DMS 273 treated with DMSO at 0.1 percent for 48 hours (cell line): Measurements from ENCODE around the gene ING3.

Source experiments
- DNase-seq: peaks from one replicate; lab custom pipeline; 2025; lab: John Stamatoyannopoulos, UW

ING3 gene, protein sequence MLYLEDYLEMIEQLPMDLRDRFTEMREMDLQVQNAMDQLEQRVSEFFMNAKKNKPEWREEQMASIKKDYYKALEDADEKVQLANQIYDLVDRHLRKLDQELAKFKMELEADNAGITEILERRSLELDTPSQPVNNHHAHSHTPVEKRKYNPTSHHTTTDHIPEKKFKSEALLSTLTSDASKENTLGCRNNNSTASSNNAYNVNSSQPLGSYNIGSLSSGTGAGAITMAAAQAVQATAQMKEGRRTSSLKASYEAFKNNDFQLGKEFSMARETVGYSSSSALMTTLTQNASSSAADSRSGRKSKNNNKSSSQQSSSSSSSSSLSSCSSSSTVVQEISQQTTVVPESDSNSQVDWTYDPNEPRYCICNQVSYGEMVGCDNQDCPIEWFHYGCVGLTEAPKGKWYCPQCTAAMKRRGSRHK

DNA sequence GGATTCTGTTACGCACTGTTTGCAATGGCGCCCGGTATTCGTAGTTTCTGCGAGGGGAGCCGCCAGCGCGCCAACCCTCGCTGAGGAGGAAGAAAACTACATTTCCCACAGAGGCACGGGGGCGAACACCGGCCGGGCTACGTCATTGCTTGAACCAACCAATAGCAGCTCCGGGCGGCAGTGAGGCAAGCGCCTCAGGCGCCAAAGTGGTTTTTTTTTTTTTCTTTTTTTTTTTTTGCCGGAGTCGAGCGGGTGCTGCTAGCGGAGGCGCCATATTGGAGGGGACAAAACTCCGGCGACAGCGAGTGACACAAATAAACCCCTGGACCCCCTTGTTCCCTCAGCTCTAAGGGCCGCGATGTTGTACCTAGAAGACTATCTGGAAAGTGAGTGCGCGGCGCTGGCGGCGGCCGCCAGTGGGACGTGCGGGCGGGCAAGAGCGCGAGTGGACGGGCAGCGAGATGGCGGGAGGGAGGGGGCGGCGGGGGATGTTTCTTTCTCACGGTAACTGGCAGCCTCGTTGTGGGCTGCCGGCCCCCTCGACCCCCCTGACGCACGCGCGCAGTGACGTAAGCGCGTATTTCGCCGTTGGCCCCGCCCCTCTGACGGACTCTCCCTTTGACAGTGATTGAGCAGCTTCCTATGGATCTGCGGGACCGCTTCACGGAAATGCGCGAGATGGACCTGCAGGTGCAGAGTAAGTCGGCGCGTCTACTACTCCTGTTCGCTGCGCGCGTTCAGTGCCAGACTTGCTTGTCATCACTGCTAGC is at the start of gene ING3:
Gene ING3 (plus strand): TSS at position 239 of the 770 bp plus-strand sequence. CDS start 120 bp downstream, at position 359.
- peak; percentile 98 for DNase-seq

DNA sequence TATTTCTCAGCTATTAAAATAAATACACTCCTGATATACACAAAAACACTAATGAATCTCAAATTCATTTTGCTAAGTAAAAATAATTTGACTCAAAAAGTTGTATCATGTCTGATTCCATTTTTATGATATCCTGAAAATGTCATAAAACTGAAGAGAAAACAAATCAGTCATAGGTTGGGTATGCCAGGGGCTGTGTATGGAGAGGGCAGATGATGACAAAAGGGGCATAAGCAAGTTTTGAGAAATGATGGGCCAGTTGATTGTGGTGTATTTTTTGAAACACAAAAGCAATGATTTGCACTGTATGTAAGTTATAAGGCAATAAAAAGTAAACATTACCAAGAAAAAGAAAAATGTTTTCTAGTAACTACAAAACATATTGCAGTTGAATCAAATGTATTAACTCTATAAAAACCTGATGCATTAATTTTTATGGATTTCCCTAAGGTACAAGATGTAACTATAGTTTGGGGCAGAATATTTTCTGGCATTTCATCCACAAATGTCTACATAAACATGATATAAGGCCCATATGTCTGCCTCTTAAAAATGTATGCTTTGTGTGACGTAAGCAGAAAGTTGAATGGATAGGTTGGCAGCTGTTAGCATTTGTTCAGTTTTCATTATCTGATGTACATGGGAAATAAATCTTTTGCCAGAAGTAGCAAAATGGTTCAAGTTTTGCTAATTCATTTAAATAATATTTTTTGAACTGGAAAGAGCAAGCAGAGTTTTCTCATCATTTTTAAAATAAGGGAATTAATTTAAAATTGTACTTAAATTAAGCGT is 35.1 kb upstream of the ING3 start:
- no peak for DNase-seq

DNA sequence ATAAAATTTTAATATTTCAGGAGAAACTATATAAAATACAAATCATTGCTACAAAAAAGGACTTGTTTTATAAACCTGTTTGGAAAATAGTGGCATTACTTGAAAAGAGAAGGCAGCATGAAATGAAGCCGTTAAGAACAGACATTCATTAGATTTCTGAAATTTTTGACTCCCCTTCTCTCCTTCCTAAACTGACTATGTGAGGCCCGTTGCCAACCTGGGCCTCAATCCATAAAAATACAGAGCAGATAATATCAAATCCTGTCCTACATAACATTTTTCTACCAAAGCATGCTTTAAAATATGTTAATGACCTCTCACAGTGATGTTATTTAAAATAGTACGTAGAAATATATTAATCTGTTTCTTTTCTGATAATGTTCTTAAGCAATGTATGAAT is 34.5 kb upstream of the ING3 start:
- DNase-seq, result no peak

DNA sequence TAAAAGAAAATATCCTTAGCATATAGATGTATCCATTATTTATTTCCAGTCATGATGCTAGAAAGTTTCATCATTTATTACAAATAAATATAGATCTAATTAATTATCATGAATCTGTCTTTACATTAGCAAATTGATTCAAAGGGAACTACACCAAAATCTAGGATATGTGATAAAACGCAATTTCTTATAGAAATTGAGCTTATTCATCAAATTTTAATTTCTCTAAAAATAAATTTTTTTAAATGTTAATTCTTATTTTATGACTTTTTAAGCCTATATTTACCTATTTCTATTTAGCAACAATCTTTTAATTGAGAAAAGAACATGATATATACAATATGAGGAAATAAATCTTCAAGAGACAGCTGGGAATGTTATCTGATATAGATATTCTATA is 34.0 kb upstream of the ING3 start:
- DNase-seq, result no peak

DNA sequence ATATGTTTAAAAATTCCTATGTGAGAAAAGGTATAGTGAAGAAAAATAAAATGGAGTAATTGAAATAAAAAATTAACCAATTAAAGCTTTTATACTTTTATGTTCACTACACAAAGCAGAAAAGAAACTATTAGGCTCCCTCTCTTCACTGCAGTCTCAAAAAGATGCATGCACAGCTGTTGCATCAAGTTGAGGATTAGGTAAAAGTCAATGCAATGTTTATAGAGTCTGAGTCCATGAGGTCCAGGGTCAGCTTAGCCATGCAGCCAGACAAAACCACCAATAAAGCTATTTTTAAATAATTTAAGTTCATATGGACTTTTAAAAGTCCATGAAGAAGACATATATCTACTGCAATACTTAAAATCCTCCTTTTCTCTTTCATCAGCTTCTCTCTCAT is 31.1 kb upstream of the ING3 start:
- DNase-seq, result no peak

DNA sequence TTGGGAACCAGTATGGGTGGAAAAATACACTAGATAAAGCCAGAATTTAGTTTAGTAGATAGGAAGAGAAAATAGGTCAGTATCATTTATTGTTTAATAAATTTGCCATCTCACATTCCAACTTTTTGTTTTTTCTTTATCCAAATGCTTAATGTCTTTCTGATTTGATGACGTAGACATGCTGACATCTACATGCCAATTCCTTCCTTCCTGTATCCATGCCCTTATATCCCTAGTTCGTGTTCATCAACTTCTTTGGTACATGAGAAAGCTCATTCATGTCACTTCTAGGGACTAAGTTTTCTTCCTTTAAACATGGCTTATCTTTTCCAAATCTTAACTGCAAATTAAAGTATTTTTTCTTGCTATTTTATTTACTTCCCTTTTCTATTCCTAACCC is 30.5 kb upstream of the ING3 start:
- no peak for DNase-seq

DNA sequence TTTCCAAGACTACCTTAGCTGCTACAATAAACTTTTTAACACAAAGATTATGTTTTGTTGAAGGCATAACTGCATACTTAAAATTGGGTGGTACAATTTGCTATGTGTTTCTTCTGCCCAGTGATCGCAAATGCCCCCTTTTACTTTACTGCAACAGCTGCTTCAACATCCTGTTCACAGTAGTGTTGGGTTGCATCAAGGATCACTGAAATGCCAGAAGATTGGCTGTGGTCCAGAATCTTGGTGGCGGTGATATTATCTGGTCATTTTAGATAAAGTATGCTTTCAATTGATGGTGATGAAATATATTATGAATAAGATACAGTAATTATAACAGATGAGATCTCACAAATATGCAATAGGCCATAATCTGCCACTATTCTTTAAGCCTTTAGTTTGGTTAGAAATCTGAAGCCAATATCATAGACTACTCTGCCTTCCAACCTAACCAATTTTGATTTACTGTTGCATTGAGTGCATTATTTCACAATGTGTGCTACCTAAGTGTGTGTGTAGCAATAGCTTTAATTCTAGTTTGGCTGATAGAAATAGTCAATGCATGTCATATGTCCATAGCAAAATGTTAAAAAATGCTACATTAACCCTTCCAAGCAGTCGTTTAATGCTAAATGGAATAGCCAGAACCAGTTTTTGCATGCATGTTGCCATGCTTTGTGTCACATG is 29.8 kb upstream of the ING3 start:
- DNase-seq, result peak; percentile 74

DNA sequence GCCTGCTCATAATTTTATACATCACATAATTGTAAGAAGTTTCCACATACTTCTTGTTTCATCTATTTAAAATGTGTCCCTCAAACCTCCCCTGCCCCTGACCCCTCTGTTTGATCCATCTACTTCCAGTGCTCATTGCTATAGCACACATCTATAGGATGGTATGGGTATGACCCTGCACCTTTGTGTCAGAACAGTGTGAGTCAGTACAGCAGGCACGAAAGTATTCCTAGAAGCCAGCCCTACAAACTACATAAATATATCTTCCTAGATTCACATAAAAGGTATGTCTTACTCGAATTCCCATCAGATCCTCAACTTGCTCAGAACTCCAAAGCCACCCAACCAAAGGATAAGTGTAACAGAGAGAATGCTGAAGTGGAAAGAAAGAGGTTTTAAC is 25.7 kb upstream of the ING3 start:
- DNase-seq, result no peak

DNA sequence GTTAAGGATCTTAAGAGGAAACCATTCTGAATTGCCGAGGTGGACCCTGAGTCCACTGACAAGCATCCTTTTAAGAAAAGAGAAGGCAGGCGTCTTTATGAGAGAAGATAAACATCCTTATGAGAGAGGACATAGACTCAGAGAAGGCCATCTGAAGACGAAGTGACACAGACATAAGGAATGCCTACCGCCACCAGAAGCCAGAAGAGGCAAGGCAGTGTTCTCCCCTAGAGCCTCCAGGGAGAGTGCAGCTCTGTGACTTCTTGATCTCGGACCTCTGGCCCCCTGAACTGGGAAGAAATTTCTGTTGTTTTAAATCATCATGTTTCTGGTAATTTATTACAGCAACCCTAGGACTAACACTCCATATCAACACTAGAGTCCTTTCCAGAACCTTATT is 25.2 kb upstream of the ING3 start:
- DNase-seq, result no peak

DNA sequence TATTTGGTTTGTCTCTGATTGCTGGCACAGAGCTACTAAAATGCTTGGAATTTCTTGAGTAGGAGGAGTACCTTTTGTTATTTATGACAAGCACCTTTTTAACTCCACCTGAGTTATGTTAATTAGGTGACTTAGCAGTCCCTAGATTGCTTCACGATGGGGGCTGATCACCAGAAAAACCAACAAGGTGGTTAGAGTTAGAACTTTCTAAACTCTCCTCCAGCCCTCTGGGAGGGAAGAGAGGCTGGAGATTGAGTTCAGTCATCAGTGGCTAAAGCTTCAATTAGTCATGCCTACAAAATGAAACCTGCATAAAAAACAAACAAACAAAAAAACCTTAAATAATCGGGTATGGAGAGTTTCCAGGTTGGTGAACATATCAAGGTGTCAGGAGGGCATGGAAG is 23.6 kb upstream of the ING3 start:
- DNase-seq, result no peak

DNA sequence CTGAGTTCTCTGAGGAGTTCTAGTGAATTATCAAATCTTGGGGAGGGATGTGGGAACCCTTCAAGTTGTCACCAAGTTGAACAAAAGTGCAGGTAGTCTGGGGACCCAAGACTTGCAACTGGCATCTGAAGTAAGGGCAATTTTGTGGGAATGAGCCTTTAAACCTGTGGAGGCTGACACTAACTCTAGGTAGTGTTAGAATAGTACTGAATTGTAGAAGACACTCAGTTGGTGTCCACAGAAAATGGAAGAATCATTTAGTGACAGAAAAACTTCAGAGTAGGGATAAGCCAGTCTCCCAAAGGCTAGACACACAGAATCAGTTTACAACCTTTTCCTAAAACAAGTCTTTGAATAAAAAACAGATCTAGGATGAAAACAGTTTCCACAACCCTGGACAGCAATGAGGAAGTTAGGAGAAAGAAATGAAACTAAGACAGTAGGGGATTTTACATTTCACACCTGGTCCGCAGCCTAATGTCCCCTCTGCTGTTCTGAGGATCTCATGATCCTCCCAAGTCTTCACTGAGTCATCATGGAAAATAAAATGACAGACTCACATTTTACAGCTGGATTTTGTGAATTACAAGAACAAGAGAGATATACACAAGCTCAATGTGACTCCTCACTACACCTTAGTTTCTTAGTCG is 23.0 kb upstream of the ING3 start:
- no peak for DNase-seq

DNA sequence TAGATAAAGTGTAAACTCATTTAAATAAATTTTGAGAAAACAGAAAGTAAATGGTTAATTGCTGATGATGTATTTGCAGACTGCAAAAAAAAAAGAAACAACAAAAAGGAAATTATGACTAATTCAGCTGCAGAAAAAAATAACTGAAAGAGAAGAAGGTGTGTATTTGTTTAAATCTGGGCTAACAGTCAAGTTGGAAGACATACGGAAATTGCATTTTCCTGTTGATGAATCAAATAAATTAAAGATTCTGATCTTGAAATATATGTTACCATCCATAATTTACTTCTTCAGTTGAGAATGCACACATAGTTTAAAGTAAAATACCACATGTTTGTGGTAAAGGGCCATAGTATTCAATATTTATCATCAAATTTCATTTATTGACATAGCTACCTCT is 19.3 kb upstream of the ING3 start:
- no peak for DNase-seq

DNA sequence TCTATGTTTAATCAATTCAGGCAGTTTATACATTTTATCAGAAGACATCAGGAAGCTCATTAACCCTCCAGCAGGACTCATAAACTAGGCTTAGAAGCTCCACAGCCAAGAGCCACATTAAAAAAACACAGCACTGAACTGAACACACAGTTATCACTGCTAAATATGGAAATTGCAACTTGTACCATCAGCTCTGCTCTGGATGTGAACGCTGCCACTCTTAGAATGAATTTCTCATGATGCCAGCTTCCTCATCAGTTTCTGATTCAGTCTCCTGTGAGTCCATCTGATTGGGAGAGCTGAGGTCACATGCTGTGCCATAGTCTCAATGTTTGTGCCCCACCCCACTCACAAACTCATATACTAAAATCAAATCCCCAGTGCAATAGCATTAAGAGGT is 17.1 kb upstream of the ING3 start:
- DNase-seq, result no peak

DNA sequence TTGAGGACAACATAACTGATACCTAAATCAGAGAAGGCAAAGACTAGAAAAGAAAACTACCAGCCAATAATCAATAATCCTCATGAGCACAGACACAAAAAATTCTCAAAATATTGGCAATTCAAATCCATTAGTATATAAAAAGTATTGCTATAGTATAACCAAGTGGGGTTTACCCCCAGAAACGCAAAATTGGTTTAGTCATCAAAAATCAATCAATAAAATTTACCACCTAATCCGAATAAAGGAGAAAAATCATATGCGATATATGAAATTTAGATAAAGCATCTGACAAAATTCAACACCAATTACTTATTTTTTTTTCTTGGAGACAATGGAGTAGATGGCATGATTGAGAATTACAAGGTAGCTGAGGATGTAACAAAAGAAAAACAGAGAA is 11.2 kb upstream of the ING3 start:
- DNase-seq, result no peak

DNA sequence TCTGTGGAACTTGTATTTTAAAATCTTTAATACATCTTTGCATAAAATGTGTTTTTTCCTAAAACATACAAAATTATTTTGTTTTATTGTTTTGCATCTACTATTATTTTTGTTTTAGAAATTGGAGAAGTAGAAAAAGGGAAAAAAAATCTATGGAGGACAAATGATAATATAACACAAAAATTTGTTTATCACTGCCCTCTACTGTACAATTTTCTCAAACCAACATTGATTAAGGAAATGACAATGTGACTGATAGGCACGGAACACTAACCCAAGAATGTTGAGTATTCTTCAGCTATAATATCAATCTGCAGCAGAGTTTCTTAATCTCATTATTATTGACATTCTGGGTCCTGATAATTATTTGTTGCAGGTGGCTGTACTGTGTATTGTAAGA is 9.5 kb upstream of the ING3 start:
- DNase-seq, result peak; percentile 24

DNA sequence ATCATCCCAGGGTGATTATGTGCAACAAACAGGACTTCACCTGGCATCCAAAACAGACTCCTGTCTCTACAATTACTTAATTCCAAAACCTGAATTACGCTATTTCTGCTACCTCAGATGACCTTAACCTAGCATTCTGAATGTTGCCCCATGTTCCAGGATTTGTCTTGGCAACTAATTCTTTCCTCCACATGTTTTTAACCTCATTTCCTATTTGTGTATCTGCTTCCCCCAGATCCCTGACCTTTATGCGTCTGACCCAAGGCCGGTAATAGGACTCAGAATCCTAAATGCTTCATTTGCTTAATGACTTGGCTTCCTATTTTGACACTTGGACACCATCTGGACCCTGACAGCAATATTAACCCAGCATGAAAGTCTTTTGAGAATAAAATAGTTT is 8.7 kb upstream of the ING3 start:
- DNase-seq, result no peak

DNA sequence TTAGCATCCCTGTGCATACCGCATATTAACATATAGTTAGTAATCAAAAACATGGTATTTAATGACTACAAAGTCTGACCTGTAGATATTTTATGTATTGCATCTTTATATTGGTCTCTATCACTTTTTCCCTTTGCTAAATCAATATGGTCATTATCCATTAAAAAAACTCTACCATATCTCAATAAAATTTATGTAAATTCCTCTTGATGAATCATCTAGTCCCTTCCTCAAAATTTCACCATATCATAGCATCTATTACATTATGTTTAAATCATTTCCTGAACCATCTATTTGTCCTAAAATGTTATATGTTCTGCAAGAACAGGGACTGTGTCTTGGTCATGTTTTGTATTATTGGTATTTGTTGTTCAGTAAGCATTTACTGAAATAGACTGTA is 7.7 kb upstream of the ING3 start:
- no peak for DNase-seq

DNA sequence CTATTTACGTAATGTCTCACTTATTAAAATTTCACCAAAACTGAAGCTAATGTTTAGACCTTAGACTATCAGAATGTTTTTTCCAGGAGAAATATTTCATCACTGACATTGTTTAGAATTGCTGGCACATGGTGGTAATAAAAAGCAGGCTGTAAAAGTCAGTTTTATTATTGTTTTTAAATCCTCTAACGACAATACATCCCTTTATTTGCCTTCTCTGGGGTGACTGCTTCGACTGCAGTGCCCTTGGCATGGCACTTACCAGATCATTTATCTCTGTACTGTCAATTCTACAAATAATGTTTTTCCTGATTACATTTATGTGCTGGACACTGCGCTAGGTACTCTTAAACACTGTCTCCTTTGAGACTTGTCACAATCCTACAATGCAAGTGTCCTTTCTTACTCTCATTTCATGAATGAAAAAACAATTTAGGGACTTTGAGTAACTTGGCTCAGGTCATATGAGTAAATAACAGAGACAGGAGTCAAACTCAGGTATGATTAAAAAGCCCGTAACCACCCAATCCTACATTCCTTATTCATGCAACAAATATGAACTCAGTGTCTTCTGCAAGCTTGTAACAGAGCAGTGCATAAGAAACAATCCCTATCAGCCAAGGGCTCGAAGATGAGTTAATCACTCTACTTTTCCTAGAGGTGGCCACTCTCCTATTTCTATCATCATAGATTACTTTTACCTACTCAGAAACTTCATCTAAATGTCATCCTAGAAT is 5.6 kb upstream of the ING3 start:
- DNase-seq, result no peak

DNA sequence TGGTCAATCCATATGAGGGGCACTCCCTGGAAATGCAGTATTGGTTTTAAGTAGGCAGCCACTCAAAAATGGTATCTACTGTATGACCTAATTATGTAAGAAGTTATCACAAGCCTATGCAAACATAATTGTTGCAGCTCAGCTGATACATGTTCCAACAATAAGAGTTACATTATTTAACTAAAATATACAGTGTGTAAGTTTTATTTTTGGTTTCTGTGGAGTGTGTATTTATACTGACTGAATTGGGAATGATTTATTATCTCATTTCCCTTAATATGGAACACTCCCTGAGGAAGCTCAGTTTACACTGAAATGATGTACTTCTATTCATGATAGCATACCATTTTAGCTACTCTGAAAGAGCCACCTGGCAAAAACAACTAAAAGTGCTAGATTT is 2.6 kb upstream of the ING3 start:
- no peak for DNase-seq

DNA sequence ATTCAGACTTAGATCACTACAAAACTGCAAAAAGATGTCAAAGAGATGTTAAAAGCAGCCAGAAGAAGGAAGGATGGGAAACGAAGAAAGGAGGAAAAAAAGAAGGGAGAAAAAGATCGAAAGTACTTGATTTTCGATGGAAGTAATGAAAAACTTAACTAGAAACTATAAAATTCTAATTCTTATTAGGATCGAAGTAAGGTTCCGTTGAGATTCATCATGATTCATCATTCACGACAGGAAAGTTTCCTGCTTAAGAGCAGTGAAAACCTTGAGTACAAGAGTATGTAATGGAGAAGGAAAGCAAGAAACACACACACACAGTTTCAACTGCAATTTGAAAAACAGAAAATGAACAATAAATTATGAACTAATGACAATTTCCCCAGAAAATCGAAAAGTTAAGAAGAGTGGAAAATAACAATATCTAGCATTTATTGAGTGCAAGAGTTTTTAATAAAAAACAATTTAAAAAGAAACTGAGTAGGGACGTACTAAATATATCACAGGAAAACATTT is 1.1 kb upstream of the ING3 start:
- DNase-seq, result no peak
